ENCODE results near the gene DOCK2.
A peak's percentile ranks its signal among the peaks of the same experiment; 100 is the strongest.

The DOCK2 gene

DNA sequence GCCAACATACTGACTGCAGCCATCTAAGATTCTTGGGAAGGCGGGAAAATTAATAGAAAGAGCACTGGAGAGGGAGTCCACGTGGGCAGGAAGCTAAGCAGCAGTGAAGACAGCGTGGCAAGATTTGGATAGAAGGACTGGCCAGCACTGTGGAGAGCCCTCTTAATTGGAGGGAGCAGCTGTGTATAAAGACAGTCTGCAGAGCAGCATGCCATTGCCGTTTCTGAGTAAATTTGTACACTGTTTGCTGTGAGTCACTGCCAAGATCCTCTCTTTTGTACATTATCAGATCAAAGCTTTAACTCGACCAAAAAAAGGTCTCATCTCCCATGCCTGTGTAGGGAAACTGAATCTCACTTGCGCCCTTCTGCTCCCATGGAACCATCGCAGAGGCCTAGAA lies 297.9 kb downstream of the DOCK2 start:
- Histone ChIP-seq H3K9ac (no peak overlapping the region), H3K27me3 (no peaks in the 10 kb centered on the region), H3K27ac (no peak overlapping the region), H3K4me1 (peaks cover 0 to 14% (median 12%) of the 10 kb centered on the region in 10 experiments; a peak in 15 of 20 replicates), H4K20me1 (peaks cover 0 to 74% (median 0%) of the 10 kb centered on the region in 11 experiments; a peak in 6 of 22 replicates), H3K4me3 (no peak overlapping the region), H3K4me2 (peak overlapping the region in 7 of 11 experiments; percentile 2 to 49 (median 21); a peak in 7 of 22 replicates), H3K9me3 (replicated peaks in 1 of 11) (no peaks in the 10 kb centered on the region), H3K36me3 (peaks cover 0 to 98% (median 10%) of the 10 kb centered on the region in 11 experiments; a peak in 12 of 22 replicates)
- TF ChIP-seq Cebpa-rat (IDR thresholded peaks at IDR 0.05) = no peak

DNA sequence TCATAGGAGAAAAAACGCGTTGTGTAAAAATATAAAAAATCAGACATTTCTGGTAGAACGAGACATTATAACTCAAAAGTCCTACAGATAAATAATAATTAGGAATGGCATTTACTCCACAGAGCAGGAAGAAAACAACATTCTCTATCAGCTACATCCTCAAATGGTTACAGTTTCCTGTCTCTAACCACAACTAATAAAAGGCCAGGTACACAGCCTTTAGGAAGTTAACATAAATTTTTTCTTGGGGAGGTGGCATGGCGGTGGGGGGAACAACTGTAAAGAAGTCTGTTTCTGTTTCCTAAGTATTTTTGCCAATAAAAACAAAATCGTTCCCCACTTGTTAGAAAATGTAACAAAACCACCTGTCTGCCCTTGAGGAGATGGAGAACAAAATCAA lies 298.7 kb downstream of the DOCK2 start:
- H3K9ac ChIP-seq = no peak overlapping the region
- peak overlapping the region in 8 of 11 experiments; percentile 0 to 49 (median 16); a peak in 10 of 22 replicates for H3K4me2 ChIP-seq
- H4K20me1 ChIP-seq = peaks cover 0 to 76% (median 0%) of the 10 kb centered on the region in 11 experiments; a peak in 6 of 22 replicates
- TF ChIP-seq Cebpa-rat (IDR thresholded peaks at IDR 0.05) = no peak
- H3K9me3 ChIP-seq (replicated peaks in 1 of 11) = no peaks in the 10 kb centered on the region
- H3K27me3 ChIP-seq = no peaks in the 10 kb centered on the region
- H3K36me3 ChIP-seq = peaks cover 0 to 98% (median 10%) of the 10 kb centered on the region in 11 experiments; a peak in 12 of 22 replicates
- H3K27ac ChIP-seq = no peak overlapping the region
- peaks cover 0 to 14% (median 12%) of the 10 kb centered on the region in 10 experiments; a peak in 15 of 20 replicates for H3K4me1 ChIP-seq
- no peak overlapping the region for H3K4me3 ChIP-seq

DNA sequence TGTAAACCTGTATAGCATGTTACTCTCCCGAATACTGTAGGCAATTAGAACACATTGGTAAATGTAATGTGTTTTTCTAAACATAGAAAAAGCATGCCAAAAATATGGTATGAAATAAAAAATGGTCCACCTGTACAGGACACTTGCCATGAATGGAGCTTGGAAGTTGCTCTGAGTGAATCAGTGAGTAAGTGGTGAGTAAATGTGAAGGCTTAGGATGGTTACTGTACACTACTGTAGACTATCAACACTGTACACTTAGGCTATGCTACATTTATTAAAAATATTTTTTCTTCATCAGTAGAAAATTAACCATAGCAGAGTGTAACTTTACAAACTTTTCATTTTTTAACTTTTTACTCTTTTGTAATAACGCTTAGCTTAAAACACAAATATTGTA lies 301.4 kb downstream of the DOCK2 start:
- no peak for TF ChIP-seq Cebpa-rat (IDR thresholded peaks at IDR 0.05)
- no peaks in the 10 kb centered on the region for H3K27me3 ChIP-seq
- H3K36me3 ChIP-seq = peaks cover 0 to 98% (median 0%) of the 10 kb centered on the region in 11 experiments; a peak in 10 of 22 replicates
- no peak overlapping the region for H3K4me3 ChIP-seq
- no peak overlapping the region for H3K9ac ChIP-seq
- H3K4me2 ChIP-seq = no peak overlapping the region
- H3K27ac ChIP-seq = no peak overlapping the region
- no peaks in the 10 kb centered on the region for H3K9me3 ChIP-seq (replicated peaks in 1 of 11)
- H4K20me1 ChIP-seq = peaks cover 0 to 68% (median 0%) of the 10 kb centered on the region in 11 experiments; a peak in 7 of 22 replicates
- H3K4me1 ChIP-seq = peaks cover 0 to 14% (median 12%) of the 10 kb centered on the region in 10 experiments; a peak in 15 of 20 replicates

DNA sequence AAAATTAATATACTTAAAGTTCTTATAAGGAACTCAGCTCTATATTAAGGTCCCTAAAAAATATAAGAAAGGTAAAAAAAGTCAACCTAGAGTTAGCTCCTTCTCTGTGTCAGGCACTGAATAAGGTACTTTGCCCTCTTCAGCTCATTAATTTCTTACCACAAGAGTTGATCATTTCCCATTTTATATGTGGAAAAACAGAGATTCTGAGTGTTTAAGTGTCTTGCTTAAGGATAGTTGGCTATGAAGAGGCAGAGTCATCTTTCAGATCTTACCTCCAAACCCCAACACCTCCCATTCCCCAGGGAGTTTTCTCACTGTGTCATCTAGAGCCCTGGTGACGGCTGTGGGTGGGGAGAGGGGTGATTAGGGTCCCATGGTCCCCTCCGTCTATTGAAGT lies 302.7 kb downstream of the DOCK2 start:
- no peak for TF ChIP-seq Cebpa-rat (IDR thresholded peaks at IDR 0.05)
- no peak overlapping the region for H3K9ac ChIP-seq
- no peaks in the 10 kb centered on the region for H3K27me3 ChIP-seq

DNA sequence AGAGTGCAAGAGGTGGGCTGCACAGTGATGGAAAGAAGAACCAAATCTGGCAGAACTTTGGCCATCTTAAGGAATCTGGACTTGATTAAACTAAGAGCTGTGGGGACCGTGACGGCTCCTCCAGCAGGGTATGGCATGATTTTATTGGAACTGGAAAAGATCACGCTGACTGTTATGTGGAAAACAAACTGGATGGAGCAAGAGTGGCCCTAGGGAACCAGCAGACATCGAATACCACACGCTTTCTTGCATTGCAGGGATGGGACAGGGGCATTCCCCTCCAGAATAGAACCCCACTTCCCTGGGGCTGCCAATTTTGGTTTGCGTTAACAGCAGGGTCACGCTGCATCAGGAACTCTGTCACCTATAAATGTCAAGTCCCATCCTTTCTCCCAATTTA lies 304.5 kb downstream of the DOCK2 start:
- H3K9ac ChIP-seq = no peak overlapping the region
- peaks cover 0 to 88% (median 0%) of the 10 kb centered on the region in 11 experiments; a peak in 7 of 22 replicates for H3K36me3 ChIP-seq
- no peak overlapping the region for H3K4me3 ChIP-seq
- no peaks in the 10 kb centered on the region for H3K27me3 ChIP-seq
- TF ChIP-seq Cebpa-rat (IDR thresholded peaks at IDR 0.05) = no peak
- H4K20me1 ChIP-seq = peaks cover 0 to 79% (median 10%) of the 10 kb centered on the region in 11 experiments; a peak in 10 of 22 replicates
- peaks cover 0 to 30% (median 4%) of the 10 kb centered on the region in 10 experiments; a peak in 10 of 20 replicates for H3K4me1 ChIP-seq
- H3K27ac ChIP-seq = no peak overlapping the region
- no peaks in the 10 kb centered on the region for H3K9me3 ChIP-seq (replicated peaks in 1 of 11)
- no peak overlapping the region for H3K4me2 ChIP-seq

More for the DNA sequence above, 302.7 kb downstream of the DOCK2 start:
- Histone ChIP-seq H3K4me2 (no peak overlapping the region), H3K36me3 (peaks cover 0 to 93% (median 0%) of the 10 kb centered on the region in 11 experiments; a peak in 7 of 22 replicates), H3K4me3 (no peak overlapping the region), H3K27ac (no peak overlapping the region), H3K4me1 (peaks cover 6 to 24% (median 13%) of the 10 kb centered on the region in 10 experiments; a peak in 19 of 20 replicates), H4K20me1 (peaks cover 0 to 70% (median 0%) of the 10 kb centered on the region in 11 experiments; a peak in 9 of 22 replicates), H3K9me3 (replicated peaks in 1 of 11) (no peaks in the 10 kb centered on the region)

DNA sequence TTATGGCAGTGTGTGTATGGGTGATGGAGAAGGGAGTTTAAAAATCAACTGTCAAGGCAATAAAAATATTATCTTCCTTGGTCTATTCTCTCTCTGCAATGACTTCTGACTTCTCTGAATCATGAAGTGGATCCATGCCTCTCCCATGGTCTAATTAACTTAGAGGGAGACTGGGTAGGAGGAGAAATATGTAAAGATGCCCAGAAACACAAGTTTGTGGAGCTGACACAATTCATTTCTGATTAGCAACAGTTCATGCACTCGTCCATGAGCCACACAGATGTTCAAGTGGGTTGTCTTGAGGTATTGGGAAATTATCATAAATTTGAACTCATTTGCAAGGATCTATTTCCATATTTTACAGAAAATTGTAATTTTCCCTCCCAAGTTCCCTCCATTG lies 305.1 kb downstream of the DOCK2 start:
- no peaks in the 10 kb centered on the region for H3K27me3 ChIP-seq
- peaks cover 0 to 31% (median 4%) of the 10 kb centered on the region in 10 experiments; a peak in 10 of 20 replicates for H3K4me1 ChIP-seq
- no peak for TF ChIP-seq Cebpa-rat (IDR thresholded peaks at IDR 0.05)
- H3K9me3 ChIP-seq (replicated peaks in 1 of 11) = no peaks in the 10 kb centered on the region
- H3K27ac ChIP-seq = no peak overlapping the region
- H3K9ac ChIP-seq = no peak overlapping the region
- no peak overlapping the region for H3K4me3 ChIP-seq
- H4K20me1 ChIP-seq = peaks cover 0 to 79% (median 10%) of the 10 kb centered on the region in 11 experiments; a peak in 10 of 22 replicates
- H3K4me2 ChIP-seq = no peak overlapping the region
- peaks cover 0 to 88% (median 0%) of the 10 kb centered on the region in 11 experiments; a peak in 8 of 22 replicates for H3K36me3 ChIP-seq

DNA sequence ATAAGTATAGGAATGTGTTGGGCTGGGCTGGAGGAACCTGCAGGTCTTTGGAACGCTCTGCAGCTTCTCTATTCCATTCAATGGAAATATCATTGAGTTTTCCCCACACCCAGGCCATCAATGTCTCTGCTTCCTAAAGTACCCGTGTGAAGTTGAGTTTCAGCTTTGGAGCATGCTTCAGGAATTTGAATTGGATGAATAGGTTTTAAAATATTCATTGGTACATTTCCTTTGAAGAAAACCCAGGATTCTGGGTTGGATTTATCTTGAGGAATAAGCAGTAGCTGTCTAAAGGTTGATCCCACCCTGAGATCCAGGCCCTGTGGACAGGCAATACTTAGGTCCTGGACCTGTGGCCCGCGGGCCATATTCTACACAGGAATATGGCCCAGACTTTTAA lies 306.0 kb downstream of the DOCK2 start:
- no peak overlapping the region for H3K4me2 ChIP-seq
- H4K20me1 ChIP-seq = peaks cover 0 to 79% (median 10%) of the 10 kb centered on the region in 11 experiments; a peak in 10 of 22 replicates
- no peak overlapping the region for H3K27ac ChIP-seq
- no peaks in the 10 kb centered on the region for H3K27me3 ChIP-seq
- TF ChIP-seq Cebpa-rat (IDR thresholded peaks at IDR 0.05) = no peak
- H3K4me3 ChIP-seq = no peak overlapping the region
- no peaks in the 10 kb centered on the region for H3K9me3 ChIP-seq (replicated peaks in 1 of 11)
- no peak overlapping the region for H3K9ac ChIP-seq
- H3K4me1 ChIP-seq = peaks cover 0 to 31% (median 4%) of the 10 kb centered on the region in 10 experiments; a peak in 10 of 20 replicates
- peaks cover 0 to 88% (median 0%) of the 10 kb centered on the region in 11 experiments; a peak in 9 of 22 replicates for H3K36me3 ChIP-seq

DNA sequence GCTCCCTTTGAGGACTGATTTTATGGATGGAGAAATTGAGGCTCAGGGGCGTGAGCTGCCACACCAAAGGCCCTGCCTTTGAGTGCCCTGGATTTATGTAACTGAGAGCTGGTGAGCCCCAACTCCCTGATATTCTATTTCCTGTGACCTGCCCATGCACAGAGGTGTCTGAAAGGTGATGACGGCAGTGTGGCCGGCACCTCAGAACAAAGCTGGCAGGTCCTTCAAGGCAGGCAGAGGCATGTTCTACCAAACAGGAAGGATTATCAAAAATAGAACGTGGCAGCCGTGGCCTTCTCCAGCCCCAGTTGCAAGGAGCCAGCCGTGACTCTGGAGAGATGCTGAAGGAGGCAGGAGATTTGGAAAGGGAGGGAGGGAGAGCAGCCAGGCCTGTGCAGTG lies 307.0 kb downstream of the DOCK2 start:
- peaks cover 0 to 31% (median 4%) of the 10 kb centered on the region in 10 experiments; a peak in 10 of 20 replicates for H3K4me1 ChIP-seq
- no peak overlapping the region for H3K27ac ChIP-seq
- H3K36me3 ChIP-seq = peaks cover 0 to 89% (median 0%) of the 10 kb centered on the region in 11 experiments; a peak in 10 of 22 replicates
- H3K27me3 ChIP-seq = no peaks in the 10 kb centered on the region
- H3K4me3 ChIP-seq = no peak overlapping the region
- H4K20me1 ChIP-seq = peaks cover 0 to 86% (median 10%) of the 10 kb centered on the region in 11 experiments; a peak in 10 of 22 replicates
- TF ChIP-seq Cebpa-rat (IDR thresholded peaks at IDR 0.05) = no peak
- no peak overlapping the region for H3K9ac ChIP-seq
- H3K4me2 ChIP-seq = peak overlapping the region in 3 of 11 experiments; percentile 1 to 10 (median 6); a peak in 1 of 22 replicates
- H3K9me3 ChIP-seq (replicated peaks in 1 of 11) = no peaks in the 10 kb centered on the region

DNA sequence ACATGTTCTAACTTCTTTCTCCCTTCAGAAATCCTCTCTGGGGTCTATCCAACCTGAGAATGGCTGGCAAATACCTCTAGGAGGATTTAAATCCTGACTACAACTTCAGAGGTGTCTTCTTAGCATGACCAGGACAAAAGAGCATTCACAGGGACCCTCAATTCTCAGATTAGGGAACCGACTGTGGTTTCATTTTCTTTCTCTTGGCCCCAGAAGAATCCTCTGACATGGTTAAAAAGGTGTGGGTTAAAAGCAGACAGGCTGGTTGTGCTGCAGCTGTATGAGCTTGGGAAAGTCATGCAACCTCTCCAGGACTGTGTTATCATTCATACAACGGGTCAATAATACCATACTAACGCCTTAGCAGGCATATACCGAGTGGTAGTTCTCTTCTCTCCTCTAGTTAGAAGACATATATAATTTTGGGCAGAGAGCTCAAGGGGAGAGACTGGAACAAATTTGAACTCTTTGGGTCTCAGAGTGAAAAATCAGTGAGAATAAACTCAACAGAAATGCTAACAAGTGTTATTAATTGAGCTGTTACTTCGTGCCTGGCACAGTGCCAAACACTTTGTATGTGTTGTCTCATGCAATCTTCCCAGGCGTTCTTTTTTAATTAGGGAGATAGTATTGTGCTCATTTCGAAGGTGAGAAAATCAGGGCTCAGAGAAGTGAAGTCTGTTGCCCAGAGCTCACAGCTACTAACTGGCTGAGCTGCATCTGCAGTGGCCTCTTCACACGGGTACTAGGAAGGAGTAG lies 308.0 kb downstream of the DOCK2 start:
- Histone ChIP-seq H3K4me3 (no peak overlapping the region), H3K4me1 (peaks cover 0 to 31% (median 4%) of the 10 kb centered on the region in 10 experiments; a peak in 10 of 20 replicates), H3K27me3 (no peaks in the 10 kb centered on the region), H3K27ac (no peak overlapping the region), H3K9me3 (replicated peaks in 1 of 11) (no peaks in the 10 kb centered on the region), H4K20me1 (peaks cover 0 to 95% (median 10%) of the 10 kb centered on the region in 11 experiments; a peak in 10 of 22 replicates), H3K4me2 (peak overlapping the region in 3 of 11 experiments; percentile 1 to 25 (median 10); a peak in 2 of 22 replicates), H3K36me3 (peaks cover 0 to 90% (median 0%) of the 10 kb centered on the region in 11 experiments; a peak in 10 of 22 replicates), H3K9ac (no peak overlapping the region)
- no peak for TF ChIP-seq Cebpa-rat (IDR thresholded peaks at IDR 0.05)
